Measurements from ENCODE around the gene TESK1.
"Not testable (repeated sequence)": the region's sequence is repeated elsewhere in the genome, so short reads cannot be mapped to it uniquely, and the experiment has no call there.

Gene TESK1

GRCh38 chr9:35616681-35617459 is 11.8 kb downstream of the TESK1 start:
- peak; percentile 67 for DNase-seq

- no peak for DNase-seq
These were observed 12.5 kb downstream of the TESK1 start for GRCh38 chr9:35617548-35617947.

- no peak for DNase-seq
These were observed 13.3 kb downstream of the TESK1 start, which contains the start of gene CD72 for GRCh38 chr9:35618325-35618727. Gene CD72 (minus strand): TSS chr9:35618413. CDS start chr9:35618303, 110 bp downstream.

- DNase-seq, result no peak
These were observed 14.1 kb downstream of the TESK1 start for GRCh38 chr9:35618854-35619799.

- DNase-seq, result no peak
These were observed 14.7 kb downstream of the TESK1 start for GRCh38 chr9:35619800-35620158.

- DNase-seq, result no peak
These were observed 22.5 kb downstream of the TESK1 start for GRCh38 chr9:35627575-35627974.

GRCh38 chr9:35628389-35628991 is 23.4 kb downstream of the TESK1 start:
- no peak for DNase-seq

GRCh38 chr9:35629597-35629996 is 24.5 kb downstream of the TESK1 start:
- no peak for DNase-seq

- no peak for DNase-seq
These were observed 30.7 kb downstream of the TESK1 start for GRCh38 chr9:35635730-35636129.

GRCh38 chr9:35636135-35636876 is 31.2 kb downstream of the TESK1 start:
- no peak for DNase-seq

GRCh38 chr9:35636877-35637246 is 31.8 kb downstream of the TESK1 start:
- not testable (repeated sequence) for DNase-seq

GRCh38 chr9:35637427-35637955 is 32.4 kb downstream of the TESK1 start:
- not testable (repeated sequence) for DNase-seq

- not testable (repeated sequence) for DNase-seq
These were observed 33.7 kb downstream of the TESK1 start for GRCh38 chr9:35638751-35639150.

GRCh38 chr9:35639225-35639624 is 34.2 kb downstream of the TESK1 start:
- DNase-seq, result not testable (repeated sequence)

GRCh38 chr9:35639631-35640030 is 34.6 kb downstream of the TESK1 start:
- DNase-seq, result no peak

- DNase-seq, result not testable (repeated sequence)
These were observed 35.4 kb downstream of the TESK1 start for GRCh38 chr9:35640431-35640830.

- DNase-seq, result not testable (repeated sequence)
These were observed 36.4 kb downstream of the TESK1 start for GRCh38 chr9:35641478-35641877.

- no peak for DNase-seq
These were observed 38.0 kb downstream of the TESK1 start for GRCh38 chr9:35643046-35643445.

- not testable (repeated sequence) for DNase-seq
These were observed 40.7 kb downstream of the TESK1 start for GRCh38 chr9:35645736-35646135.

GRCh38 chr9:35646153-35646532 is 41.1 kb downstream of the TESK1 start:
- no peak for DNase-seq

GRCh38 chr9:35646533-35647265 is 41.6 kb downstream of the TESK1 start:
- DNase-seq, result peak; percentile 93
